Epithelial cell of esophagus (primary cell): ENCODE measurements around the gene PLA1A.

Experiments
- DNase-seq: peaks from one replicate; pipeline ENCODE4 v3.0.0; 2010; ENCODE audit warnings: low read depth
- H3K4me3 ChIP-seq: 2 replicates; pipeline ENCODE4 v1.5.1; 2011; ENCODE audit warnings: mild to moderate bottlenecking, low read length, control low read depth
- TF ChIP-seq, protein P1 (sequence below): IDR thresholded peaks from 2 replicates; pipeline ENCODE4 v1.5.1; 2011; ENCODE audit warnings: low read depth, mild to moderate bottlenecking, low read length, control low read depth, inconsistent platforms; ENCODE audit not compliant: insufficient read depth; ENCODE audit errors: missing control alignments

The PLA1A gene

DNA sequence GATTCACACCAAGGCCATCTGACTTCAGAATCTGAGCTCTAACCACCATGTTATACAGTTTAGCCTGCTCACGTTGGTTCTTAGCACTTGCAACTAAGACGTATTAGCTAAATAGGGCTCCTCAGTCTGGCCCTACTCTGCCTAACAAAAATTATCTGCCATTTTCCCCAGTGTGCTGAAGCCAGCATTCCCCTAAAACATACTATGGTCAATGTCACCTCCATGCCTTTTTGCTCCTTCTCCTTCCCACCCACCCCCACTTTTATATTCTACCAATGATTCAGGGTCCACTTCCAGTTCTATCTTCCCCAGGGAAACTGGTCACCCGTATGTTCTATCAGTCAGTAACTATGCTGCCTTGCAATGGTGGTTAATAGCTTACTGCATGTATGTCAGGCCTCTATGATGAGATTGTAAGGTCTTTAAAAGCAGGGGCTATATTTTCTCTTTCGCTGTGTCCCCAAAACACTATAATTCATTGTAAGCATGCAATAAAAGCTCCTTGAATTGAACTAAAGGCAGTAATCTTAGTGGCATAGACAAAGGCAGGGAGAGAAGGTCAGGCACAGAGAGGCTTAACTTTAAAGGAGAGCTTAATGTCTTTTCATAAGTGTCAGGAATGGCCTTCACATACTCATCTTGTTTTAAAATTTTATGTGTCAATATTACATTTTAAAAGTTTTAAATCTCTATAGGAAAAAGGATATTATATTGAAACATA, 39.4 kb downstream of the PLA1A start:
- TF ChIP-seq, protein P1, sequence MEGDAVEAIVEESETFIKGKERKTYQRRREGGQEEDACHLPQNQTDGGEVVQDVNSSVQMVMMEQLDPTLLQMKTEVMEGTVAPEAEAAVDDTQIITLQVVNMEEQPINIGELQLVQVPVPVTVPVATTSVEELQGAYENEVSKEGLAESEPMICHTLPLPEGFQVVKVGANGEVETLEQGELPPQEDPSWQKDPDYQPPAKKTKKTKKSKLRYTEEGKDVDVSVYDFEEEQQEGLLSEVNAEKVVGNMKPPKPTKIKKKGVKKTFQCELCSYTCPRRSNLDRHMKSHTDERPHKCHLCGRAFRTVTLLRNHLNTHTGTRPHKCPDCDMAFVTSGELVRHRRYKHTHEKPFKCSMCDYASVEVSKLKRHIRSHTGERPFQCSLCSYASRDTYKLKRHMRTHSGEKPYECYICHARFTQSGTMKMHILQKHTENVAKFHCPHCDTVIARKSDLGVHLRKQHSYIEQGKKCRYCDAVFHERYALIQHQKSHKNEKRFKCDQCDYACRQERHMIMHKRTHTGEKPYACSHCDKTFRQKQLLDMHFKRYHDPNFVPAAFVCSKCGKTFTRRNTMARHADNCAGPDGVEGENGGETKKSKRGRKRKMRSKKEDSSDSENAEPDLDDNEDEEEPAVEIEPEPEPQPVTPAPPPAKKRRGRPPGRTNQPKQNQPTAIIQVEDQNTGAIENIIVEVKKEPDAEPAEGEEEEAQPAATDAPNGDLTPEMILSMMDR = no peak
- DNase-seq = no peak
- H3K4me3 ChIP-seq = no peak overlapping the region

DNA sequence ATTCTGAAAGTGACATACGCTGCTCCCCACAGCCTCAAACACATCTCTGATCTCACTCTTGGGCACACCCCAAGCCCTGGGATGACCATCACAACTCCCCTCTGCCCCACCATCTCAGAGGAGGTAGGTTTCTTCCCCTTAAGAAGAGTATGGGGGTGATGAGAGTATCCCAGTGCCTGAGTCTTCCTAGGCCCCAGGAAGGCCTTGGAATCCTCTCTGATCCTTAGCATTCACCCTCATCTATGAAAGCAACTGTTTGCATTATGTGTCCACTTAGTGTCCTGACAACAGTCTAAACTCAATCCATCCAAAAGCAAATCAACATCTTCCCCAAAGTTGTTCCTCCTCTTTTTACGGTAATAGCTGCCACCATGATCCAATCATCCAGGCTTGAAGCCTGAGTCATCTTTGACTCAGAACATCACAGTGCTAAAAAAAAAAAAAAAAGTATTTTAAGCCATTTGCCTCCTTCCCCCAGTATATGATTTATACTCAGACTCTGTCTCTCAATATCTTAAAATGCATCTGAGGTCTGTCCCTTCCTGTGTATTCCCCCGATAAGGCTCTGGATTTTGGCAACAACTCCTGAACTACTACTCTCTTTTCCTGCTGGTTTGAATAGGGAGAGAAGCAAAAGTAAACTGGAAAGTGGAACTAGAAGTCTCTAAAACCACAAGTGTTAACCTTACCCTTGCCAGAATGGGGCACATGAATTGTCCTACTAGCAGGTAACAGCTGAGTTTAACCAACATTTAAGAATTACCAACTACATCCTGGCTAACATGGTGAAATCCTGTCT, 40.2 kb downstream of the PLA1A start:
- DNase-seq = peak; percentile 87
- no peak overlapping the region for H3K4me3 ChIP-seq
- TF ChIP-seq, protein P1 = no peak

DNA sequence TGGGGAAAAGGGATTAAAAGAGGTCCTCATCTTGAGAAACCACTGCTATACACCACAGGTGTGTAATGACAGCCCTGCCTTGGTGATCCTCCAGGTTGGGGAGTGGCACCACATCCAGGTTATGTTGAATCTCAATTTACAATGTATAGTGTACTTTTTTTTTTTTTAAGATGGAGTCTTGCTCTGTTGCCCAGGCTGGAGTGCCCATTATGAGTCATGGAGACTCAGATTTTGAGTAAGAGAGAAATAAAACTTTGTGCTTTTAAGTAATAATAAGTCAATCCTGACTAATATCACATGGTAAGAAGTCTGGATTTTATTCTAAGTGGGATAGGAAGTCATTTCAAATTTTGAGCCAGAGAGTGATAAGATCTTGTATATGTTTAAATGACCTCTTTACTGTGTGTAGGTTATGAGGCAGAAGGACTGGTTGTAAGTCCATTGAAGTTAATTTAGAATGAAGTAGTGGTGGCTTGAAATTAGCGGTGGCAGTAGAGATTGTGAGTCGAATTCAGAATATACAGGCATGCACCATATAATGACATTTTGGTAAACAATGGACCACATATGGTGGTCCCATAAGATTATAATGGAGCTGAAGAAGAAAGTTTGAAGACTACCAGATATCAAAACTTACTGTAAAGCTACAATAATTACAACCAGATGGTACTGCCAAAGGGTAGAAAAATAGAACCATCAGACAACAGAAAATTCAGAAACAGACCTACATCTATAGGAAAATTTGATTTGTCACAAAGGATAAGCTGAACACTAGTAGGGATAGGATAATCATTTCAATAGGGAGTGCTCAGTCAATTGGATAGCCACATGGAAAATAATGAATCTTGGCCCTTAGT, 42.0 kb downstream of the PLA1A start:
- no peak overlapping the region for H3K4me3 ChIP-seq
- peak; percentile 43 for DNase-seq
- TF ChIP-seq, protein P1 = no peak

DNA sequence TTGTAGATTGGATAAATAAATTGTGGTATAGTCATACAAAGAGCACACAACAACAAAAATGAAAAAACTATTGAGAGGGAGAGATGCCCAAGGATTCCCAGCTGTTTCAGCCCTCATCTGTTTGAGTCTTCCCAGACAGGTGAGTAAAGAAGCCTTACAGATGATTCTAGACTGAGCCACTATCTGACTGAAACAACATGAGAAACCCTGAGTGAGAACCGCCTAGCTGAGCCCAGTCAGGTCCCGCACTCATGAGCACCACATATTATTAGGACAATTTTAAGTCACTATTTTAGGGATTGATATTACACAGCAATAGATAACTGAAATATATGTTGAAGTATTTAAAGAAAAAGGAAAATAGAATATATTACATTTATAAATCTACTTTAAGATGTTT, 43.7 kb downstream of the PLA1A start:
- TF ChIP-seq, protein P1 = no peak

DNA sequence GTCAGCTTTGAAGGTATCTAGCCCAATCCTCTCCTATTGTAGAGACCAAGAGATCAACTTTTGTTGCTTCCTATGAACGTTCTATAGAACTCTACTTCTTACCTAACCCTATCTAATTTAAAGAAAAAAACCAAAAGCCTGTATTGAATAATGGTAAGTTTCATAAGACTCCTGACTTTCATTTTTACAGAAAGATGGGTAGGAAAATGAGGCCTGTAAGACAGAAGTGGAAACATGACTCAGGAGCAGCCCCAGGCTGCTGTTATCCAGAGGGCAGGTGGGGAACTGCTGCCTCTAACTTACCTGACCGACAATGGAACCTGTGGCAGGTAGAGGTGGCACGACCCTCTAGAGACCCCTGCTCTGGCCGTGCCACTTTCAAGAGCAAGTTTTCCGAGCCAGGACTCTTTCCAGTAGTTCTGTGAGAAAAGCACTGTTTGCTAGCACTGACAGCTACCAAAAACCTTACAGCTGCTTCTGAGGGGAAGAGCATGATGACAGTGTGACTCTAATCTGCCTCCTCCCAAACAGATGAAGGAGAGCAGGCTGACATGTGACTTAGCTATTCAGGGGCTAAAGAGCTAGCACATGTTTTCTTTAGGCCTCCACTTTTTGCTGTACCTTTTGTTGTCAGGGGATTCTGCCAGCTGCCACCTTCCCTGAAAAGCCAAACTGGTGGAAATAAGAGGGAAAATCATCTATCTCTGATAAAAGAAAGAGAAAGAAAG, 45.2 kb downstream of the PLA1A start:
- no peak overlapping the region for H3K4me3 ChIP-seq
- peak; percentile 27 for DNase-seq
- TF ChIP-seq, protein P1 = no peak

More for the DNA sequence above, 43.7 kb downstream of the PLA1A start:
- no peak overlapping the region for H3K4me3 ChIP-seq
- no peak for DNase-seq

DNA sequence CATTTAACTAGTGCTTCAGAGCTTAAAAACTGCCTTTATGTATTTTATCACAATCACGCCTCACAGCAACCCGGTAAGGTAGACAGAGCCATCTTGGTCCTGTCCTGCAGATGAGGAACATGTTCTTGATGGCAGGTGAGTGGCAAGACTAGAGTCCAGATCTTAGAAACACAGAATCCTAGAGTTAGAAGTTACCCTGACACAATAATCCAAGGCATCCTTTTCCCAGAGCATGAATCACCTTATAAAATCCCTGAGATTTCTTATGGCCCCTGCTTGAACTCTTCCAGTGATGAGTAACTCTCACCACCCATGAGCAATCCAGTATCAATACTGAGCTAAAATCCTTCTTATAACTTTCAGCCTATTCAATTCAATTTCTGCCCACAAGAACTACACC, 45.8 kb downstream of the PLA1A start:
- DNase-seq = peak; percentile 81
- TF ChIP-seq, protein P1 = no peak
- no peak overlapping the region for H3K4me3 ChIP-seq
